GM18870 (cell line): ENCODE data around the gene UPF1.

Experiments
- ATAC-seq: cut with Tn5 transposase; IDR thresholded peaks from one replicate; pipeline ENCODE4 v1.9.1; 2021; ENCODE audit warnings: moderate library complexity; ENCODE audit not compliant: unreplicated experiment

UPF1 gene

GRCh38 chr19:18834644-18834984, 2.9 kb downstream of the UPF1 start:
- no peak for ATAC-seq

GRCh38 chr19:18839465-18840287, 7.9 kb downstream of the UPF1 start:
- no peak for ATAC-seq

GRCh38 chr19:18840288-18841267, 8.8 kb downstream of the UPF1 start:
- no peak for ATAC-seq

- ATAC-seq, result no peak
Observed at GRCh38 chr19:18841400-18841799, 9.6 kb downstream of the UPF1 start.

- no peak for ATAC-seq
Observed at GRCh38 chr19:18842166-18842565, 10.4 kb downstream of the UPF1 start.

- no peak for ATAC-seq
Observed at GRCh38 chr19:18843960-18844359, 12.2 kb downstream of the UPF1 start.

GRCh38 chr19:18844806-18845329, 13.1 kb downstream of the UPF1 start:
- no peak for ATAC-seq

GRCh38 chr19:18845961-18846360, 14.2 kb downstream of the UPF1 start:
- ATAC-seq, result no peak

- no peak for ATAC-seq
Observed at GRCh38 chr19:18846862-18847548, 15.2 kb downstream of the UPF1 start.

GRCh38 chr19:18847549-18848463, 16.0 kb downstream of the UPF1 start:
- no peak for ATAC-seq

GRCh38 chr19:18848878-18849661, 17.3 kb downstream of the UPF1 start:
- no peak for ATAC-seq

- ATAC-seq, result no peak
Observed at GRCh38 chr19:18849838-18850400, 18.2 kb downstream of the UPF1 start.

- ATAC-seq, result no peak
Observed at GRCh38 chr19:18850471-18851375, 19.0 kb downstream of the UPF1 start.

- ATAC-seq, result no peak
Observed at GRCh38 chr19:18851673-18852325, 20.0 kb downstream of the UPF1 start.

- ATAC-seq, result no peak
Observed at GRCh38 chr19:18852648-18853047, 20.9 kb downstream of the UPF1 start.

GRCh38 chr19:18853755-18854427, 22.1 kb downstream of the UPF1 start:
- ATAC-seq, result no peak

- no peak for ATAC-seq
Observed at GRCh38 chr19:18854982-18855381, 23.2 kb downstream of the UPF1 start.
